Measurements from ENCODE around the gene AQP11. TPM values are rescaled to one million over a fixed set of nuclear protein-coding genes. Genes with fewer than 3 reads are reported as not detected.

The AQP11 gene
- polyA plus RNA-seq, 1 donor from 2014 or later = 7.4 TPM

DNA sequence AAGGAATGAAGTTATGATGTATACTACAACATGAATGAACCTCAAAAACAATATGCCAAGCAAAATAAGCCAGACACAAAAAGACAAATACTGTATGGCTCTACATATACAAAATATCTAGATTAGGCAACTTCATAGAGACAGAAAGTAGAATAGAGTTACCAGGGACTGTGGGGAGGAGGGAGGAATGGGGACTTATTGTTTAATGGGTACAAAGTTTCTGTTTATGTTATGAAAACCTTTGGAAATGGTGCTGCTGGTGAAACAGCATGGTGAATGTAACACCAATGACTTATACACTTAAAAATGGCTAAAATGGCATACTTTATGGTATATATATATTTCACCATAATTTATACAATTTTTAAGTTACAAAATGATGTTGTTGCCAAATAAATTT lies 4.1 kb downstream of the AQP11 start:
- Histone ChIP-seq H3K27me3 (ENCODE audit: insufficient read depth, low read depth, low read length) (no peaks in the 10 kb centered on the region), H3K9me2 (ENCODE audit: insufficient read depth, low read length) (no peaks in the 10 kb centered on the region), H4K20me1 (ENCODE audit: insufficient read depth) (no peaks in the 10 kb centered on the region), H3K9me3 (ENCODE audit: low read length) (no peaks in the 10 kb centered on the region), H3K9ac (ENCODE audit: low read length) (no peak overlapping the region), H3K36me3 (ENCODE audit: insufficient read depth, low read length) (no peaks in the 10 kb centered on the region), H2AFZ (ENCODE audit: low read depth, low read length) (no peak overlapping the region), H3K27ac (ENCODE audit: low read length) (no peak overlapping the region), H3K4me3 (ENCODE audit: low read length) (no peak overlapping the region), H3K4me2 (ENCODE audit: low read length) (no peak overlapping the region), H3K79me2 (replicated peaks; ENCODE audit: insufficient read depth, low read length) (no peaks in the 10 kb centered on the region), H3F3A (ENCODE audit: insufficient read depth, low read length, poor library complexity, severe bottlenecking) (no peaks in the 10 kb centered on the region)
- TF ChIP-seq EP300 (conservative IDR thresholded peaks at IDR 0.05; ENCODE audit: poor library complexity, severe bottlenecking) (no peak), RAD21 (conservative IDR thresholded peaks at IDR 0.05) (no peak), MXI1 (conservative IDR thresholded peaks at IDR 0.05; ENCODE audit: poor library complexity, severe bottlenecking) (no peak), EZH2 (IDR thresholded peaks at IDR 0.05; ENCODE audit: borderline replicate concordance, insufficient read depth, low read length, poor library complexity, severe bottlenecking) (no peak), TAF1 (IDR thresholded peaks at IDR 0.05; ENCODE audit: low read depth) (no peak), SMC3 (conservative IDR thresholded peaks at IDR 0.05; ENCODE audit: poor library complexity) (no peak), POLR2AphosphoS5 (IDR thresholded peaks at IDR 0.05) (no peak)
- TF ChIP-seq, protein P1, sequence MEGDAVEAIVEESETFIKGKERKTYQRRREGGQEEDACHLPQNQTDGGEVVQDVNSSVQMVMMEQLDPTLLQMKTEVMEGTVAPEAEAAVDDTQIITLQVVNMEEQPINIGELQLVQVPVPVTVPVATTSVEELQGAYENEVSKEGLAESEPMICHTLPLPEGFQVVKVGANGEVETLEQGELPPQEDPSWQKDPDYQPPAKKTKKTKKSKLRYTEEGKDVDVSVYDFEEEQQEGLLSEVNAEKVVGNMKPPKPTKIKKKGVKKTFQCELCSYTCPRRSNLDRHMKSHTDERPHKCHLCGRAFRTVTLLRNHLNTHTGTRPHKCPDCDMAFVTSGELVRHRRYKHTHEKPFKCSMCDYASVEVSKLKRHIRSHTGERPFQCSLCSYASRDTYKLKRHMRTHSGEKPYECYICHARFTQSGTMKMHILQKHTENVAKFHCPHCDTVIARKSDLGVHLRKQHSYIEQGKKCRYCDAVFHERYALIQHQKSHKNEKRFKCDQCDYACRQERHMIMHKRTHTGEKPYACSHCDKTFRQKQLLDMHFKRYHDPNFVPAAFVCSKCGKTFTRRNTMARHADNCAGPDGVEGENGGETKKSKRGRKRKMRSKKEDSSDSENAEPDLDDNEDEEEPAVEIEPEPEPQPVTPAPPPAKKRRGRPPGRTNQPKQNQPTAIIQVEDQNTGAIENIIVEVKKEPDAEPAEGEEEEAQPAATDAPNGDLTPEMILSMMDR (IDR thresholded peaks at IDR 0.05; ENCODE audit: poor library complexity, severe bottlenecking) = no peak
- TF ChIP-seq, protein P2, sequence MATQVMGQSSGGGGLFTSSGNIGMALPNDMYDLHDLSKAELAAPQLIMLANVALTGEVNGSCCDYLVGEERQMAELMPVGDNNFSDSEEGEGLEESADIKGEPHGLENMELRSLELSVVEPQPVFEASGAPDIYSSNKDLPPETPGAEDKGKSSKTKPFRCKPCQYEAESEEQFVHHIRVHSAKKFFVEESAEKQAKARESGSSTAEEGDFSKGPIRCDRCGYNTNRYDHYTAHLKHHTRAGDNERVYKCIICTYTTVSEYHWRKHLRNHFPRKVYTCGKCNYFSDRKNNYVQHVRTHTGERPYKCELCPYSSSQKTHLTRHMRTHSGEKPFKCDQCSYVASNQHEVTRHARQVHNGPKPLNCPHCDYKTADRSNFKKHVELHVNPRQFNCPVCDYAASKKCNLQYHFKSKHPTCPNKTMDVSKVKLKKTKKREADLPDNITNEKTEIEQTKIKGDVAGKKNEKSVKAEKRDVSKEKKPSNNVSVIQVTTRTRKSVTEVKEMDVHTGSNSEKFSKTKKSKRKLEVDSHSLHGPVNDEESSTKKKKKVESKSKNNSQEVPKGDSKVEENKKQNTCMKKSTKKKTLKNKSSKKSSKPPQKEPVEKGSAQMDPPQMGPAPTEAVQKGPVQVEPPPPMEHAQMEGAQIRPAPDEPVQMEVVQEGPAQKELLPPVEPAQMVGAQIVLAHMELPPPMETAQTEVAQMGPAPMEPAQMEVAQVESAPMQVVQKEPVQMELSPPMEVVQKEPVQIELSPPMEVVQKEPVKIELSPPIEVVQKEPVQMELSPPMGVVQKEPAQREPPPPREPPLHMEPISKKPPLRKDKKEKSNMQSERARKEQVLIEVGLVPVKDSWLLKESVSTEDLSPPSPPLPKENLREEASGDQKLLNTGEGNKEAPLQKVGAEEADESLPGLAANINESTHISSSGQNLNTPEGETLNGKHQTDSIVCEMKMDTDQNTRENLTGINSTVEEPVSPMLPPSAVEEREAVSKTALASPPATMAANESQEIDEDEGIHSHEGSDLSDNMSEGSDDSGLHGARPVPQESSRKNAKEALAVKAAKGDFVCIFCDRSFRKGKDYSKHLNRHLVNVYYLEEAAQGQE (IDR thresholded peaks at IDR 0.05; ENCODE audit: borderline replicate concordance) = no peak

DNA sequence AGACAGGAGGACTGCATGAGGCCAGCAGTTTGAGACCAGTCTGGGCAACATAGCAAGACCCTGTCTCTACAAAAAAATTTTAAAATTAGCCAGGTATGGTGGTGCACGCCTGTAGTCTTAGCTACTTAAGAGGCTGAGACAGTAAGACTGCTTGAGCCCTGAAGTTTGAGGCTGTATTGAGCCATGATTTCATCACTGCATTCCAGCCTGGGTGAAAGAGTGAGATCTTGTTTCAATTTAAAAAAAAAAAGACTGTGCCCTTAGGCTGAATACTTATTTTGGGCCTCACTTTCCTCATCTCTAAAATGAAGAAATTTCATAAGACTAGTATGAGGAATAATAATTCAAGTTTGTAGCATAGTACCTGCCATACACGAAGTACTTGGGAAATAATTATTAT lies 6.9 kb downstream of the AQP11 start:
- Histone ChIP-seq H3K9ac (ENCODE audit: low read length) (no peak overlapping the region), H3K27ac (ENCODE audit: low read length) (no peak overlapping the region), H3K4me2 (ENCODE audit: low read length) (no peak overlapping the region), H3F3A (ENCODE audit: insufficient read depth, low read length, poor library complexity, severe bottlenecking) (no peaks in the 10 kb centered on the region), H3K27me3 (ENCODE audit: insufficient read depth, low read depth, low read length) (no peaks in the 10 kb centered on the region), H2AFZ (ENCODE audit: low read depth, low read length) (no peak overlapping the region), H3K9me2 (ENCODE audit: insufficient read depth, low read length) (no peaks in the 10 kb centered on the region), H3K36me3 (ENCODE audit: insufficient read depth, low read length) (no peaks in the 10 kb centered on the region), H3K79me2 (replicated peaks; ENCODE audit: insufficient read depth, low read length) (no peaks in the 10 kb centered on the region), H3K4me3 (ENCODE audit: low read length) (no peak overlapping the region), H3K9me3 (ENCODE audit: low read length) (no peaks in the 10 kb centered on the region), H4K20me1 (ENCODE audit: insufficient read depth) (no peaks in the 10 kb centered on the region)
- TF ChIP-seq MXI1 (conservative IDR thresholded peaks at IDR 0.05; ENCODE audit: poor library complexity, severe bottlenecking) = no peak
- TF ChIP-seq, protein P1 (IDR thresholded peaks at IDR 0.05; ENCODE audit: poor library complexity, severe bottlenecking) = no peak
- TF ChIP-seq SMC3 (conservative IDR thresholded peaks at IDR 0.05; ENCODE audit: poor library complexity) = no peak
- no peak for TF ChIP-seq EP300 (conservative IDR thresholded peaks at IDR 0.05; ENCODE audit: poor library complexity, severe bottlenecking)
- no peak for TF ChIP-seq EZH2 (IDR thresholded peaks at IDR 0.05; ENCODE audit: borderline replicate concordance, insufficient read depth, low read length, poor library complexity, severe bottlenecking)
